Measurements from ENCODE around the gene FREY1. TPM values are rescaled to one million over a fixed set of nuclear protein-coding genes. Genes with fewer than 3 reads are reported as not detected.

The FREY1 gene
- total and polyA plus RNA-seq, 2 of the 8 experiments (the other 6 are each of a cell fraction or from before 2014, with no cell fraction given) = 0.32 to 1.1 TPM

GRCh38 chr11:45922425-45923082 is 15.5 kb upstream of the FREY1 start, which contains the start of gene LARGE2:
Gene LARGE2 (plus strand): TSS chr11:45922656. CDS start chr11:45922883, 227 bp downstream.
- Histone ChIP-seq H3K79me2 (ENCODE audit: control insufficient read depth in 1 of 2, insufficient read depth in 2 of 2, low read length in 2 of 2) (peaks cover 0 to 11% of the 10 kb centered on the region in 2 experiments; a peak in 1 of 4 replicates), H3K36me3 (ENCODE audit: control insufficient read depth in 2 of 4, insufficient read depth in 4 of 4, low read length in 3 of 4) (peaks cover 2 to 21% (median 10%) of the 10 kb centered on the region in 4 experiments; a peak in 6 of 8 replicates), H4K20me1 (replicated peaks in 1 of 2; ENCODE audit: control insufficient read depth in 1 of 2, insufficient read depth in 2 of 2, low read length in 2 of 2) (peaks cover 10 to 16% of the 10 kb centered on the region in 2 experiments), H2BK12ac (ENCODE audit: low read depth, low read length) (peak within 1 kb of the TSS; percentile 97), H3K14ac (ENCODE audit: insufficient read length) (no peak within 1 kb of the TSS), H3K9ac (replicated peaks in 1 of 4; ENCODE audit: extremely low read depth in 1 of 4, low read depth in 3 of 4, low read length in 3 of 4) (peak within 1 kb of the TSS; percentile 67 to 81 (median 73); a peak in 6 of 7 replicates), H4K5ac (ENCODE audit: insufficient read length, low read depth, low read length) (peak within 1 kb of the TSS; percentile 73), H3K27ac (ENCODE audit: low read depth, low read length) (peak within 1 kb of the TSS; percentile 76; the same call in 1 of the 2 replicates), H3K18ac (ENCODE audit: extremely low read depth, low read length) (peak within 1 kb of the TSS; percentile 97), H3K4ac (replicated peaks; ENCODE audit: insufficient read length, low read depth, low read length) (peak within 1 kb of the TSS; percentile 45), H2AFZ (ENCODE audit: low read length) (no peak within 1 kb of the TSS), H3K4me3 (ENCODE audit: extremely low read depth in 1 of 4, insufficient read depth in 2 of 4, low read depth in 3 of 4, low read length in 4 of 4) (peak within 1 kb of the TSS; percentile 63 to 78 (median 68)), H3K23me2 (ENCODE audit: low read depth, low read length) (peaks cover 16% of the 10 kb centered on the region), H3K4me1 (replicated peaks in 1 of 4; ENCODE audit: control insufficient read depth in 3 of 4, insufficient read depth in 4 of 4, low read length in 3 of 4) (peaks cover 12 to 32% (median 20%) of the 10 kb centered on the region in 4 experiments), H3K27me3 (replicated peaks in 1 of 4; ENCODE audit: control insufficient read depth in 3 of 4, extremely low read depth in 1 of 4, insufficient read depth in 3 of 4, low read length in 3 of 4) (peaks cover 0 to 9% (median 0%) of the 10 kb centered on the region in 4 experiments; a peak in 3 of 7 replicates), H4K8ac (ENCODE audit: extremely low read depth, insufficient read depth, low read length) (peak within 1 kb of the TSS; percentile 93; the same call in 1 of the 2 replicates), H3K4me2 (ENCODE audit: insufficient read depth in 1 of 2, low read depth in 2 of 2, low read length in 2 of 2) (peak within 1 kb of the TSS; percentile 81 to 91), H2BK120ac (replicated peaks; ENCODE audit: low read depth, low read length) (peak within 1 kb of the TSS; percentile 30), H4K91ac (replicated peaks; ENCODE audit: insufficient read length, low read length) (peak within 1 kb of the TSS; percentile 42), H3K79me1 (ENCODE audit: low read depth, low read length) (peaks cover 13% of the 10 kb centered on the region), H3K56ac (replicated peaks; ENCODE audit: insufficient read length, low read depth, low read length) (peak within 1 kb of the TSS; percentile 62), H2BK15ac (ENCODE audit: low read length) (peak within 1 kb of the TSS; percentile 29; the same call in 1 of the 2 replicates), H3K9me3 (ENCODE audit: insufficient read depth in 2 of 2, low read depth in 1 of 2, low read length in 1 of 2) (no peaks in the 10 kb centered on the region), H3K23ac (ENCODE audit: insufficient read length) (no peak within 1 kb of the TSS), H2BK20ac (ENCODE audit: low read length) (peak within 1 kb of the TSS; percentile 83; the same call in 1 of the 2 replicates), H2BK5ac (ENCODE audit: low read depth, low read length) (peak within 1 kb of the TSS; percentile 93; the same call in 1 of the 2 replicates), H2AK5ac (ENCODE audit: low read depth, low read length) (peak within 1 kb of the TSS; percentile 44; the same call in 1 of the 2 replicates)
- CTCF ChIA-PET (ENCODE audit: partially characterized antibody) = interaction anchor here (0.9 to 2.2 kb wide), 4 partner anchors 34 to 84 kb away, joined by 4 to 9 read pairs (median 5); no protein-coding TSS in a partner anchor
- WGBS, 2 experiments (ENCODE audit: extremely low coverage in 1 of 2, insufficient coverage in 1 of 2, insufficient read length in 1 of 2, insufficient replicate concordance in 2 of 2, low coverage in 1 of 2, low lambda C conversion rate in 2 of 2, missing lambda C conversion rate in 1 of 2) = 2% methylated on average over 22 of the region's 73 CpGs; no CpG with 5 or more reads in 1 of the 2 experiments
- POLR2A ChIA-PET (ENCODE audit: partially characterized antibody) = interaction anchor here (0.6 to 9.8 kb wide), 33 partner anchors 10 to 372 kb away, joined by 3 to 115 read pairs (median 5); no protein-coding TSS in a partner anchor
- FAIRE-seq = no peak
- DNase-seq (ENCODE audit: low read depth in 1 of 2, low spot score in 2 of 2) = peak in 1 of 2 experiments; percentile 86
- TF ChIP-seq YY1 (IDR thresholded peaks at IDR 0.05; ENCODE audit: low read depth, low read length) (peak; percentile 63; the same call in 1 of the 2 replicates), ATF3 (IDR thresholded peaks at IDR 0.05; ENCODE audit: insufficient read depth, low read depth, low read length) (no peak), EZH2 (IDR thresholded peaks at IDR 0.05; ENCODE audit: low read depth, low read length, severe bottlenecking) (peak; percentile 10), SP2 (IDR thresholded peaks at IDR 0.05; ENCODE audit: low read length) (no peak), GTF2F1 (IDR thresholded peaks at IDR 0.05; ENCODE audit: borderline replicate concordance, low read depth, low read length) (no peak), RAD21 (IDR thresholded peaks at IDR 0.05 in 1 of 2, conservative IDR thresholded peaks at IDR 0.05 in 1 of 2; ENCODE audit: low read depth in 2 of 2, low read length in 2 of 2) (no peak), NANOG (IDR thresholded peaks at IDR 0.05; ENCODE audit: insufficient read depth, low read depth, low read length, poor library complexity, severe bottlenecking) (no peak), SUZ12 (IDR thresholded peaks at IDR 0.05; ENCODE audit: low read length) (no peak), CBX8 (IDR thresholded peaks at IDR 0.05; ENCODE audit: borderline replicate concordance, low read depth, low read length) (no peak), TEAD4 (IDR thresholded peaks at IDR 0.05; ENCODE audit: low read depth, low read length) (no peak)
